SH-SY5Y (cell line): ENCODE measurements around the gene SPON1.

Source experiments
- GATA2 ChIP-seq: IDR thresholded peaks from 2 replicates; pipeline ENCODE4 v1.6.1; 2011; ENCODE audit warnings: mild to moderate bottlenecking, low read depth, low read length
- GATA3 ChIP-seq: IDR thresholded peaks from 2 replicates; pipeline ENCODE4 v1.6.1; 2011; ENCODE audit warnings: low read depth, mild to moderate bottlenecking, low read length, moderate library complexity

GRCh38 chr11:14021738-14022137, 59.2 kb downstream of the SPON1 start:
- TF ChIP-seq GATA2 (no peak), GATA3 (no peak)
